K562 (cell line): ENCODE results near the gene EBF4.

Source experiments
- DNMT1 ChIP-seq: fragments of 450-650 bp; IDR thresholded peaks from 2 replicates; pipeline ENCODE4 v1.6.1; 2016; ENCODE audit warnings: antibody characterized with exemption, mild to moderate bottlenecking
- FOXP1 ChIP-seq: sonication (generic); formaldehyde crosslinking; IDR thresholded peaks from 2 replicates; pipeline ENCODE4 v1.8.0; 2022; ENCODE audit warnings: mild to moderate bottlenecking, missing genetic modification reagents
- HDAC2 ChIP-seq: fragments of 450-650 bp; IDR thresholded peaks from 2 replicates; pipeline ENCODE4 v1.6.1; 2016; ENCODE audit warnings: mild to moderate bottlenecking
- KDM1A ChIP-seq, 2 experiments: fragments of 450-650 bp; IDR thresholded peaks; 2 replicates each; pipeline ENCODE4 v1.6.1; 2016; ENCODE audit warnings: mild to moderate bottlenecking in 2 of 2
- MAFK ChIP-seq: IDR thresholded peaks from 2 replicates; pipeline ENCODE4 v1.6.1; 2011; ENCODE audit warnings: low read length, improper control_type of control experiment
- POLR3A ChIP-seq: IDR thresholded peaks from 2 replicates; pipeline ENCODE4 v1.6.1; 2011; ENCODE audit warnings: borderline replicate concordance, mild to moderate bottlenecking, moderate library complexity; ENCODE audit not compliant: insufficient read length, insufficient read depth; ENCODE audit errors: extremely low read depth
- SIN3A ChIP-seq, 2 experiments: fragments of 150-350 bp in 1 of 2; IDR thresholded peaks; 2 replicates each; pipeline ENCODE4 v1.6.1; 2011 to 2016; ENCODE audit warnings: borderline replicate concordance in 2 of 2, low read depth in 2 of 2, low read length in 2 of 2, mild to moderate bottlenecking in 2 of 2, moderate library complexity in 2 of 2; ENCODE audit not compliant: control insufficient read depth in 1 of 2
- ZNF232 ChIP-seq: sonication (generic); formaldehyde crosslinking; IDR thresholded peaks from 2 replicates; pipeline ENCODE4 v1.8.0; 2022; ENCODE audit warnings: mild to moderate bottlenecking, missing genetic modification reagents
- ZNF274 ChIP-seq: IDR thresholded peaks from 2 replicates; pipeline ENCODE4 v1.6.1; 2011; ENCODE audit warnings: low read depth, mild to moderate bottlenecking, low read length, moderate library complexity, borderline replicate concordance
- TF ChIP-seq, protein P1 (sequence below), 3 experiments: IDR thresholded peaks in 2 of 3; conservative IDR thresholded peaks in 1 of 3; 2 replicates each; pipeline ENCODE4 v1.5.1; 2011 to 2012; ENCODE audit warnings: low read length in 3 of 3, mild to moderate bottlenecking in 3 of 3, control low read depth in 2 of 3, improper control_type of control experiment in 1 of 3, inconsistent platforms in 1 of 3, low read depth in 1 of 3, mixed read lengths in 1 of 3, moderate library complexity in 1 of 3; ENCODE audit not compliant: insufficient read depth in 2 of 3

DNA sequence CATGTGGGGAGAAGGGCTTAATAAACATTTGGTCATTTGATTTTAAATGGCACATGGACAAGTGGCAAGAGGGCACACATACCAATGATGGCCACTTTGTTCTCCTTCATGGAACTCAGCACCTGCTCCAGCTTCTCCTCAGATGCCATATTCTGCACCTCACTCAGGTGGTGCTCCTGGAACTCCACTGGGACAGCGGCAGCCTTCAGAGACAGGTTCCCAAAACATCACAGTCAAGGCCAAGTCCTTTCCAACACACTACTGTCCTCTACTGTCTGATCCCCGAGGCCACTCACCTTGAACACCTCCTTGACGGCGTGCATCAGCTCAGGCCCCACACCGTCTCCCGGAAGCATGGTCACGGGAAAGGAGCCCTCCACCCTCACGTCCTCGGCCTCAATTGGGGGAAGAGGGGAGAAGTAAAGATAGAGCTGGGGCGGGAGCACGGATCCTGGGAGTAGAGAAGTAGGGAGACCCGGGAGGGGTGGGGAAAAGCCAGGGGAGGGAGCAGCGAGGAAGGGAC, 29.2 kb upstream of the EBF4 start:
- TF ChIP-seq SIN3A (IDR thresholded peaks at IDR 0.05; ENCODE audit: borderline replicate concordance in 2 of 2, control insufficient read depth in 1 of 2, low read depth in 2 of 2, low read length in 2 of 2) (no peak), FOXP1 (CRISPR knock-in tag) (no peak), DNMT1 (no peak), POLR3A (no peak), ZNF232 (CRISPR knock-in tag) (no peak), ZNF274 (no peak), HDAC2 (no peak), MAFK (no peak), KDM1A (IDR thresholded peaks at IDR 0.05) (no peak)
- TF ChIP-seq, protein P1, sequence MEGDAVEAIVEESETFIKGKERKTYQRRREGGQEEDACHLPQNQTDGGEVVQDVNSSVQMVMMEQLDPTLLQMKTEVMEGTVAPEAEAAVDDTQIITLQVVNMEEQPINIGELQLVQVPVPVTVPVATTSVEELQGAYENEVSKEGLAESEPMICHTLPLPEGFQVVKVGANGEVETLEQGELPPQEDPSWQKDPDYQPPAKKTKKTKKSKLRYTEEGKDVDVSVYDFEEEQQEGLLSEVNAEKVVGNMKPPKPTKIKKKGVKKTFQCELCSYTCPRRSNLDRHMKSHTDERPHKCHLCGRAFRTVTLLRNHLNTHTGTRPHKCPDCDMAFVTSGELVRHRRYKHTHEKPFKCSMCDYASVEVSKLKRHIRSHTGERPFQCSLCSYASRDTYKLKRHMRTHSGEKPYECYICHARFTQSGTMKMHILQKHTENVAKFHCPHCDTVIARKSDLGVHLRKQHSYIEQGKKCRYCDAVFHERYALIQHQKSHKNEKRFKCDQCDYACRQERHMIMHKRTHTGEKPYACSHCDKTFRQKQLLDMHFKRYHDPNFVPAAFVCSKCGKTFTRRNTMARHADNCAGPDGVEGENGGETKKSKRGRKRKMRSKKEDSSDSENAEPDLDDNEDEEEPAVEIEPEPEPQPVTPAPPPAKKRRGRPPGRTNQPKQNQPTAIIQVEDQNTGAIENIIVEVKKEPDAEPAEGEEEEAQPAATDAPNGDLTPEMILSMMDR (IDR thresholded peaks at IDR 0.05 in 2 of 3, conservative IDR thresholded peaks at IDR 0.05 in 1 of 3; ENCODE audit: insufficient read depth in 2 of 3, low read depth in 1 of 3, low read length in 3 of 3) = no peak
